ENCODE results near the gene RAPGEF4.

RAPGEF4 gene

DNA sequence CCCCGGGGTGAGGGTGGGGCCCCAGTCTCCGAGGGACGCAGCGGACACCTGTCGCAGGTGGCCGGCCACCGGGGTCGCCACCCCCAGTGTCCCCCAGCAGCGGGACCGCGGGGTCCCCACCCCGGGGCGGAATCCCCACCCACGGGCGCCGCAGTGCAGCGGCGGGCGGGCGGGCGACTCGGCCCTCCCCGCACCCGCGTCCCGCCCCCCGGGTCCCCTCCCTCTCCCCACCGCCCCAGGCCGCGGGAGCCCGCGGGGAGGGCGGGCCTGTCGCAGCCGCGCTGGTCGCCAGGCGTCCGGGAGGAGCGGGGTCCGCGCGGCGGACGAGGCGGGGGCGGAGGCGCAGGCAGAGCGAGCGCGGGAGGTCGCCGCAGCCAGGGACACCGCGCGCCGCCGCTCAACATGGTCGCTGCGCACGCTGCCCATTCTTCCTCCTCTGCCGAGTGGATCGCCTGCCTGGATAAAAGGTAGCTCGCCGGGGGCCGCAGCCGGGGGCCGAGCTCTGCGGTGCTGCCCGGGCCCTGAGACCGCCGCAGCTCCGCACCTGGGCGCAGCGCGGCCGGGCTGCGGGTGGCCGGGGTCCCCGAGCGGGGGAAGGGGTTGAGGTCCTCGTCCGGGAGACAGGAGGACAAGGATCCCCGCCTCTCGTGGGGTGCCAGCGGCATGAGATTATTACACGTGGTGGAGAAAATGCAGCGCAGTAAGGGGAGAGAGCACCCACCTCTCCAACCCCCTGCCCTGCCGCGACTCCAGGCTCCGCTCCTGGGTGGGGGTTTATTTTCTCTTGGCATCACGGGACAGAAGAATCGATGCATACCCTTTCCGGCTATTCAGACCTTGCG lies at the start of gene RAPGEF4:
Gene RAPGEF4 (plus strand): TSS at position 264 of the 842 bp plus-strand sequence. CDS start 139 bp downstream, at position 403.
- peak; percentile 26 for DNase-seq (ENCODE audit: low spot score)

DNA sequence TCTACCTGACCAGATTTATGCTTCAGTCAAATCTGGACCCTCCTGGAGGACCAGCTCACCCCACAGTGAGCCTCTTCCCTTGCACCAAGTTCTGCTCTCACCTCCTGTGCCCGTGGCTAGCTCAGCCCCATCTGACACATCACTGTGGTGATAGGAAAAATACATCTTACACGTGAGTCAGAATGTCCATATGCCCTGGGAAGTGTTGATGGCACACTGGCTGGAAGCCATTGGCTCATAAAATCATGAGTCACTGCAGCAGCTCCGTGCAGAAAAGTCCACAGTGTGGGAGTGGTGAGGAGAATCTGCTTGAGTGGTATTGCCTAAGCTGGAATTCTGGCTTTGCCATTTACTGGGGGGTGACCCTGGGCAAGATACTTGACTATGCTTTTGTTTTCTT lies 42.6 kb upstream of the RAPGEF4 start:
- peak; percentile 81 for DNase-seq (ENCODE audit: low spot score)

DNA sequence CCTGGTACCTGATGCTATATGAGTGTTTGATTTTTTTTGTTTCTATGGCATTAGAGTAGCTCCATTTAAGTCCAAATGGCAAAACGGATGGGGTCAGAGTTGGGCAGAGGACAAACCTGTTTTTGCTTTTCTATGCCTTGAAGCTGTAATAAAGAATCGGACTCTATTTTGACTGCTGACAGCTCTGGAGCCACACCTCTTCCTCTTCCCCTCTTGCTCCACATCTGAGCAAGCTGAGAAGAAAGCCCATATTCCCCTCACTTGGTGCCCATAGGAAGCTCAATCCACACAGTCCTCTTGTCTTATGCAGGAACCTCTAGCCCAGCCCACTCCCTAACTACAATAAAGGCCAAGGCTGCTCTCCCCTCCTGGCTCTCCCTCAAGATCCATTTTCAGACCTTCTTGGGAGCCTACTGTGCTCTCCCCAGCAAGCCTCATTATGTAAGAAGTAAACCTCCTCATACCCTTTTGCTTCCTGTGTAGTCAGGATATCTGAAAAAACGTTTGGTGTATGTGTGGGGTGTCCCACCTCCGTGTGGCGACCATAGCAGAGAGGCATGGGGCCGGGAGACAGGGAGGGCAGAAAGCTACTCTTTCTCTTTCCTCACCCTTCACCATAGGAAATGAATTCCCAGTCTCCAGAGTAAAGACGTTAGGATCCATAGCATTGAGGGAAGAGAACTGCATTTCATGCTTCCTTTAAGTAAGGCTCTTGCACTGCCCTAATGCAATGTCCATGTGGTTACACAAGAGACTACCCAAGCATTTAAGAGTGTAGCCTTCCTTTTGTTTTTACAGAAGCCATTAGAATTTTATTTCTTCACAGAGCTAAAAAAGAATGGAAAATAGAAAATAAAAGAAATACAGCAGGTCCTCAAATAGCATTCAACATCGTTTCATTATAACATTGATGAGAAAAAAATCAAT lies 41.9 kb upstream of the RAPGEF4 start:
- DNase-seq (ENCODE audit: low spot score): no peak

DNA sequence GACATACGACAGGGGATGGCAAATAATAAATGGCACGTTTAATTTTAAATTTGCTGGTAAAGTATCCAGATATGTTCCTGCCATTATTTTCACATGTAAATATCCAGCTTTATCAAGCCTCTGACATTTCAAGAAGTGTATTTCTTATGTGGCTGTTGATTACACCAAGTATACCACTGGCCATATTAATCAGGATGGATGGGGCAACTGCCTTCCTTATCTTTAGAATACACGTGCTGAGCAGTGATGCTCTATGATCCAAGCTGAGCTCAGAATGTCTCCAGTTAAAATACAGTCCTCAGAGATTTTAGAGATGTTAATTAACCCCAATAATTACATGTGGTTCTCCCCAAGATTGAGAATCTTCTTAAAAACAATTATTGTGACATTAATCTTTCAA lies 38.3 kb upstream of the RAPGEF4 start:
- DNase-seq (ENCODE audit: low spot score): no peak

DNA sequence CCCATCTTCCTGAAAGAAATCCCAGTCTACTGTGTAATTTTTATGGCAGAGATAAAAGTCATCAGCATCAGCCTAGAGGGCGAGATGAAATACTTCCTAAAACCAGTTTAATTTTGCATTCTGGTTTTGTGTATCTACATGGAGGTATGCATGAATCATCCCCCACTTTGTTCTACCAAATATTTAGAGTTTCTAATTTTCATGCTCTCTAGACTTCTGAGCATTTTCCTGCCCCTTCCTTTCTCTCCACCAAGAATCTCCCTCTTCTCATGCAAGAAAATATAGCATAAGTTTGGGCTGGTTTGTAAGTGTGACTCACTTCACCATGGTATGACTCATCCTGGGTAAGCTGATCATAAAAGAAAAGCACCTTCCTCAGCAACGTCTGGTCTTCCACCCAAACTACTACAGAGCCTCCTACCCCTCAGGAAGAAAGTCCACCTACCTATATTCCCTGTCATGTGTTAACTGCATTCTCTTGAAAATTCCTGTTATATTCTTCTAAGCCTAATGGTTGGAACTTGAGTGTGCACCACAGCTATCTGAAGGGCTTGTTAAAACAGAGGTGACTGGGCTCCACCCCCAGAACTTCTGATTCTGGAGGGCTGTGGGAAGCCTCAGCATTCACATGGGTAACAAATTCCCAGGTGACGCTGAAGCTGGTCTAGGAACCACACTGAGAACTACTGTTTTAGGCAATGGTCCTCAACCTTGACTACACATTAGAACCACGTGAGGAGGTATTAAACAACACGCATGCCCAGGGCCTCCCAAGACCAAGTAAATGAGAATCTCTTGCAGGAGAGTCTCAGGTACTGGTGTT lies 37.4 kb upstream of the RAPGEF4 start:
- peak; percentile 56 for DNase-seq (ENCODE audit: low spot score)

DNA sequence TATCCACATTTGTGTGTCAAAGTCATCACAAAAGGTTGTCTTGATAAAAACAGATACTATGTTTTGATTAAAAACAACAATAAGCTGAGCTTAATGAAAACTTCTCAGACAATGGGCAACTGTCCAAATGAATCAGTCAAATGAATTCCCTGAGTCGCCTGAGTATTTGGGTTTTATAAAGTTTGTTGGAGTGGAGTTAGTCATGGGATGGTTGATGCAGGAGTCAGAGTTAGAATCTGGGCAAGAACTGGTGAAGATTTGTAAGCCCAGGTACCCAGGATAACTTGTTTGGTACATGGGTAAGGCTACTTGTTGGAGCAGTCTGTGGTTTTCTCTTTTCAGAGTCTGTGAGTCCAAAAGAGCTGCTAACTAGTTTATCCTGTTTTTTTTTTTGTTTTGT lies 34.4 kb upstream of the RAPGEF4 start:
- peak; percentile 72 for DNase-seq (ENCODE audit: low spot score)

DNA sequence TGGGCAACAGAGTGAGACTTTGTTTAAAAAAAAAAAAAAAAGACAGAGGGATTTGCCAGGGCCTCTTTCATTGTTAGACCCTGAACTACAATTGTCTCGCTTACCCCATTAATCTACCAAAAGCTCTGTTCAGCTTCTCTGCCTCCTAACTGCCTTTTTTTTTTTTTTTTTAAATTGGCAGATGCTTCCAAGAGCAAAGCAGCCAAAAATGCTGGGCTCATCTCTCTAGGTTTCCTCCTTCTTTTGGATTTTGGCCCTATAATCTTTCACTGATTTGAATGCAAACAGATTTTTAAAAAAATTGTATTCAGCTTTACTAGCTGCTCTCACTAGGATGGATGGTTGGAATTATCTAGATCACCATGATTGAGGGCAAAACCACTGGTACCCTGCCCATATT lies 33.2 kb upstream of the RAPGEF4 start:
- DNase-seq (ENCODE audit: low spot score): no peak

DNA sequence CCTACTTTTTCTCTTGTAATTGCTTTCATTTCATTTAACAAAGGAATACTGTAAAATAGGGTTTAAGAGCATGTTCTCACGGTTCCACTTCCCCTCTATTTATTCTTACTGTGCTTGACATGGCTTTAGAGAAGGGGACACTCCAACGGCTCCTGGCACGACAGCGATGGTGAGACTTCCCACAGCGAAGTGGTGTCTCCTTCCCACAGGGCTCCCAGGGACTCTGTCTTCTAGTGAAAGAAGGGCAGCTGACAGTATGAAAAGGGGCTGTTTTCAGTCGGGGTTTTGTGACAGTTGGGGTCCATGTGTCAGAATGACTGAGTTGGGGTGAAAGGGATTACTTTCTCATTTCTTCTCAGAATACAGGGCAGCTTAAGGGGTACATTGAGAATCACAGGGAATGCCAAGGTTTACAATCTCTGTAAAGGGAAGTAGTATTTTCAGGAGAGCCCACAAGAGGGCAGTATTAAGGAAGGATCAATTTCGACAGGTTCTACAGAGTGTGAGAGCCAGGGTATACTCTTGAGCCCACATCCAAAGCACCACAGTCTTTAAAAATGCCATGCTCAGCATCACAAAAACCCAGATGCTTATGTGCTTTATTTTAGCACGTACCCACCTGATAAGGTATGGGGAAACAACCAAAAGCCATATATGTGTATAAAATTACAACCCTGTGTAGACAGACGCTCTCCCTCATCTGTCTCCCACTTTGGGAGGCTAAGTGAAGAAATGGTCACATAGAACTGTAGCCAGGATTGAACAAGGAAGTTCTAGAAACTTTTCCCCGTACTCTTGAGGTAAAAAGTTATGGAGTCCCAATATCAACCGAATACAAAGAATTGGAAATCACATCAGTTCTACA lies 31.3 kb upstream of the RAPGEF4 start:
- peak; percentile 47 for DNase-seq (ENCODE audit: low spot score)

DNA sequence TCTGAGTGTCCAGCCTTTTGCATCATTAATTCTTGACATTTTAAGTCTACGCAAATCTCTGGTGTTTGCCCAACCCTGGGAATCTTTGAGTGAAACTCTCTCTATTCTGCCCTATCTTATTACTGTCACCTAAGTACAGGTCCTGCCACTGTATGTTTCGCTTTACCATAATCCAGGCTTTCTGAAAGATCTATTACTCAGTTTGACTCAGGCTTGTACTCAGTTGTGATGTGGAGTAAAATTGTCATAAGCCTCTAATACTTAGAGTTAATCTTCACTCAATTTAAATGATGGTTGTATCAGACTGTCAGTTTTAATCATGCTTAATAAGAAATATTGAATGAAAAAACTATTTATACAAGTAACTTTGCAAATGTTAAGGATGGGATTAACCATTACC lies 30.3 kb upstream of the RAPGEF4 start:
- DNase-seq (ENCODE audit: low spot score): no peak

DNA sequence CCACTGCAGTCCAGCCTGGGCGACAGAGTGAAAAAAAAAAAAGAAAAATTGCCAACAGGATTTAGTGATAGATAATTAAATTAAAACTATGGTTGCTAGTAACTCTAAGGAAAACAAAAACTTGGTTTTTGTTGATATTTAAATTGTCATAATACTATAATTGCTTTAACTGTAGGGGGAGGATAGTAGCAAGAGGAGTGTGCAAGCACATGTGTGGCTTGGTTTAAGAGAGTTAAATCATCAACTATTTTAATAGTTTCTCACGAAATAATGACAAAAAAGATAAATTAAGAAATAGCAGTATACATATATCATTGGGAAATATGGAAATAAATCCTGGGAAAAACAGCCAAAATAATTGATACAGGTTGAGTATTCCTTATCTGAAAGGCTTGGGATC lies 27.4 kb upstream of the RAPGEF4 start:
- no peak for DNase-seq (ENCODE audit: low spot score)

DNA sequence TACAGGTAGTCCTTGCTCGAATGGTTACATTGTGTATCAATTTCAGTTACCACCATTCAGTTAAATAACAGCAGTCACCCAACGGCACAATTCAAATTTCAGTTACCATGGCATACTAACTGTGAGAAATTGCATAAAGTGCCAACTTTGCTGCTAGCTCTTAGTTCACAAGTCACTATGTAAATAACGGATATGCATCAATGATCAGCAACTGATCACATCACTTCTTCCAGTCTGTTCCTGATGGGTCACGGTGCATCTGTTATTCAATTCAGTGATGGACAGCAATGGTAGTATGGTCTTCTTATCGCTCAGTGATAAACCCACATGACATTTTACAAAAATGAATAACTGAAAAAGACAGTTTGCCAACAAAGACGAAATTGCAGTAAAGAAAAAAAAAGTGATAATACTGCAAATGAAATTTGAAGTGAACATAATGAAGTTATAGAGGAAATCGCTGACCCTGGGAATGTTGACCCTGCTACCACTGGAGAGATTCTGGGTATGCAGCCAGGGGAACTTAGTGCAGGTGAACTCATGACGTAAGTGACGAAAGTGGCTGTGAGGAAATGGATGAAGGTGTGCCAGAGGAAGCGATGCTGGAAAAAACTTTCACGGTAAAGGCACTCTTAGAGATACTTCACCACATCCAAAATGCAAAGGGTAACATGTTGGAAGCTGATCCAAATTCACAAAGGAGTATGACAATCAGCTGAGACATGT lies 25.9 kb upstream of the RAPGEF4 start:
- DNase-seq (ENCODE audit: low spot score): no peak

DNA sequence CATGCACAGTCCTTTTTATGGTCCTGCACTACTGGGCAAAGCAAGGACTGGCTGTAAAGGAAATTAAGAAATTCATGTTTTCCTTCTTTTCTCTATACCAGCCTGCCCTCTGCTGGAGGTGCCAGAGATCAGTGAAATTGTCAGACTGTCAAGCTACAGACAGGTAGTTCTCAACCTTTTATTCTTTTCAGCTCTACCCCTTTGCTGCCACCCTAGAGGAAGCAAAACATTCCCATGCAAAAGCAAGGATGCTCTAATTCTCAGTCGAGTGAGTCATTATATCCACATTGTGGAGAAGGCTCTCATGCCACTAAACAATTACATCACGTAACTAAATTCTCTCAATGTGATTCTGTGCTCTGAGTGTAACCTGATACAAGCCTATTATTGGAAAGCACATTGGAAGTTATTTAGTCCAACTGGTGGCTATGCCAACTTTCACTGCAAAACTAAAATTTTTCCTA lies 25.0 kb upstream of the RAPGEF4 start:
- DNase-seq (ENCODE audit: low spot score): peak; percentile 71

DNA sequence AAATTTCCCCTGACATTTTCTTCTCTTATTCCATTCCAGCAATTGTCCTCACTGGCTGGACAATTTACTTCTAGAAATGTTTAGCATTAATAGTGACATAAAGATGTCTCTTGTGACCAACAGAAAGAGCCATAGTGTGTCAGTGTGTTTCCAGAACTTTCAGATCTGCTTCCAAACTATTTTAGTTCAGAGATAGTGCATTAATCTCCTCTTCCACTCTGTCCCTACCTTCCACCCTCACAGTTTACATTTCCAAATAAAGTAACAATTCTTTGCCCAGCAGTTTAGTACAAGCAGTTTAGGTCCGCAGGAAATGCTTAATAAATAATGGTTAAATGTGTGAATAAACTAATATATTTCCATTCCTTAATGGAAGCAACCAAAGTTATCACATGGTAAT lies 24.5 kb upstream of the RAPGEF4 start:
- no peak for DNase-seq (ENCODE audit: low spot score)

DNA sequence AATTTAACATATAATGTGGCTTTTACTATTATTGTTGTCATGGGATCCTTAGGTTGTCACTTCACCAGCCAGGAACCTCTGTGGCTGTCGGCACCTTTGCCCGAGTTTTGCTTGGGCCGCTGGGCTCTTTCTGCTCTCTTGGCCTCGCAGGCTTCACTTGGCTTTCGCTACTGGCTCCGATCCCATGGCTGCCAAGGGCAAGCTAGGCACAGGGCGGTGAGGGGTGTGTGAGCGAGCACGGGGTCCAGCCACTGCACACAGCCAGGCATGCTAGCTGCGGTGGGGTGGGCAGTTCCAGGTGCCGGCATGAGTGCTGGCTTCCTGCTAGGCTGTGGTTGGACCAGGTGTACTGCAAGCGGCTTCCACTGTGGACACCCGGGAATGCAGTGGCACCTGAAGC lies 23.4 kb upstream of the RAPGEF4 start:
- DNase-seq (ENCODE audit: low spot score): no peak

DNA sequence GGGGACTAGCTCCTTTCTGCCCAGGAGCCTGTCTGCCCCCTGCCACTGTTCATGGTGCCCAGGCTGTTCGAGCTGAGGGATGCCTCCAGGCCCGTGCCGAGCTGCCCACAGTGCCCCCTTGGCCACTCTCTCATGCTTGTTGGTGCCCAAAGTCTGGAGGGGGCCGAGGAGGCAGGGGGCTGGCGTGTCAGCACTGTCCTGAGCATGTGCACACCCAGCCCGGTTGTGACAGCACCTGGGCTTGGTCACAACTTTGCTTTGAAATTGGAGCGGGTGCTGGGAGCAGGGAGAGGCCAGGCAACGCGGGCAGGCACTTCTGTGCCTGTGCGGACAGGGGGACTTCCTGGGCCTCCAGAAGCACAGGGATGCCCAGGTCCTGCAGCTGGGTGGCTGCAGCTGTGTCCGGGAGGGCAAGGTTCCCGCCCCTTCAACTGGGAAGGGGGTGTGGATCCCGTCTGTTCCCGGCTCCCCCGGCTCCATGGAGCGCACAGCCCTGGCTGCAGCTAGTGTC lies 22.2 kb upstream of the RAPGEF4 start:
- DNase-seq (ENCODE audit: low spot score): no peak

DNA sequence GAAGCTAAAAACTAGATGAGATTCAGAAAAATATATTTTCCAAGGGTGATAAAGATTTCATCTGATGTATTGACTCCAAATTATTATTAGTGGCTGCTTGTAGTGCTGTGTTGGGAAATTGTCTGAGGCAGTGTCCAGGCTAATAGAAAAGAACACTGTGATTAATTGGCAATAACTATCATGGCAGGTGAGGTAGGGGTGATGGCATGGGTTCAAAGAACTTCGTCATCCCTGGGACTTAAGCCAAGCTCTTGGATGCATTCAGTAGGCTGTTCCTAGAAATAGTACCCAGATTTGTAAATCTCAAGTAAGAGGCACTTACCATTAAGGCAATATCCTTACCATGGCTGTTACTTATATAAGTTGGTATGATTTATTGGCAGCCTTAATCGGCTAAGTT lies 13.2 kb upstream of the RAPGEF4 start:
- DNase-seq (ENCODE audit: low spot score): no peak

DNA sequence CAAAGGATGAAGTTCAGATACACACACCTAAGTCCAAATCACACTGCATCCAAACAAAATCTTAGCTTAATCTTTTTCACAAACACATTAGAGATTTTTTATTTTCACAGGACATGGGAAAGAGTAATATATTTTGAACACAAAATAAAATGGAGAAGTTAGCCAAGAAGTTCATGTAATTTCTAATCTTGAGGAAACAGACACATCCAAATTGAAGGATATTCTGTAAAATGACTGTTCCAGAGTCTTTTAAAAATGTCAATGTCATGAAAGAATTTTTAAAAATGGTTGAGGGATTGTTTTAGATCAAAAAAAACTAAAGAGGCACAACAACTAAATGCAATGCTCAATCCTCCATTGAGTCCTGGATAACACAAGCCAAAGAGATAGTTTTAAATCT lies 12.4 kb upstream of the RAPGEF4 start:
- DNase-seq (ENCODE audit: low spot score): no peak

DNA sequence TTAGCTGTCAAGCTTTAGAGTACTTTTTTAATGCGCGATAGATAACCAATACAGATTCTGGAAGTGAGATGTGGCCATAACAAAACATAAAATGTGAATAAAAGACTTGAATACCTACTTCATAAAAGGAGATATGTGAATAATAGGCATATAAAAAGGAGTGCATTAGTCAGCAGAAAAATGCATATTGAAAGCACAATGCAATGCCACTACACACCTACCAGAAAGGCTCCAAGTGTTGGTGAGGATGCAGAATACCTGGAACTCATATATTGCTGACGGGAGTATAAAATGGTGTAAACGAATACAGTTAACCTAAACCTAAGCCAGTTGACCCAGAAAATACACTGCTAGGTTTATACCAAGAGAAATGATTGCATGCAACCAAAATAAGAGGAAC lies 10.9 kb upstream of the RAPGEF4 start:
- DNase-seq (ENCODE audit: low spot score): no peak

DNA sequence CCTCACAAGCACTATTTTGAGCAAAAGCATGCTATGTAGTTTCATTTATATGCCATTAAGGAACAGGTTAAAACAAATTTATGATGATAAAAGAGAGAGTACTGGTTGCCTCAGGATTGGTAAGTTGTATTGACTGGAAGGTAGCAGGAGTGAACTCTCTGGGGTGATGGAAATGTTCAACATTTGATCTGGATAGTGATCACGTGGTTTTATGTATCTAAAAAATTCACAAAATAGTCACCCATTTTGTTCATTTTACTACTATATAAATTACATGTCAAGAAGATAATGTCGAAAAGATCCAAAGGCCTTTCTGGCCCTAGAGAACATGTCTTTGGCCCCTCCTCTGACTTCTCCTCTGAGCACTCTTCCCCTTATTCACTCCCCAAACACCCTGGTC lies 10.4 kb upstream of the RAPGEF4 start:
- no peak for DNase-seq (ENCODE audit: low spot score)

DNA sequence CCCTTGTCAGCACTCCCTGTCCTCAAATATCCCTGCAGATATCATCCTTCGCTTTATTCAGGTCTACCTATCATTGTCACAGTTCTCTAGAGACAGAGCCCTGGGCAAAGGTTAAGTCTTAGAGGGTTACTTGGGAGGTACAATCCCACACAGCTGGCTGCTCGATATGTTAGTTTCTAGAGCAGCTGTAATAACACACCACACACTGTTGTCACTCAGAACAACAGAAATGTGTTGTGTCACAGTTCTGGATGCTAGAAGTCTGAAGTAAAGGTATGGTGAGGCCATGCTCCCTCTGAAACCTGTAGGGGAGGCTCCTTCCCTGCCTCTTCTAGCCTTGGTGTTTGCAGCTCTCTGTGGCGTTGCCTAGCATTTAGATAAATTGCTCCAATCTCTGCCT lies 9.9 kb upstream of the RAPGEF4 start:
- no peak for DNase-seq (ENCODE audit: low spot score)

All from hepatic stellate cell (primary cell).